ENCODE measurements around the gene NLE1.
"Not testable (repeated sequence)": the region's sequence is repeated elsewhere in the genome, so short reads cannot be mapped to it uniquely, and the experiment has no call there.

The NLE1 gene

GRCh38 chr17:35175638-35176415 is 33.7 kb upstream of the NLE1 start:
- H2AFZ ChIP-seq (ENCODE audit: low read length), result no peak overlapping the region
- H3K79me2 ChIP-seq (ENCODE audit: insufficient read depth, low read length), result no peaks in the 10 kb centered on the region
- H3K9ac ChIP-seq (ENCODE audit: low read depth, low read length, poor library complexity, severe bottlenecking), result no peak overlapping the region
- no peaks in the 10 kb centered on the region for H3K4me1 ChIP-seq (ENCODE audit: insufficient read depth, low read length, poor library complexity, severe bottlenecking)
- no peaks in the 10 kb centered on the region for H3F3A ChIP-seq (ENCODE audit: low read depth)
- no peaks in the 10 kb centered on the region for H3K36me3 ChIP-seq (ENCODE audit: insufficient read depth, low read length)
- H3K27me3 ChIP-seq (ENCODE audit: insufficient read depth, low read length, poor library complexity, severe bottlenecking), result peaks cover 3% of the 10 kb centered on the region
- H3K4me2 ChIP-seq (ENCODE audit: low read depth, low read length, poor library complexity, severe bottlenecking), result no peak overlapping the region
- no peaks in the 10 kb centered on the region for H3K9me2 ChIP-seq (replicated peaks; ENCODE audit: low read depth, low read length)
- no peak for TF ChIP-seq EZH2phosphoT487 (IDR thresholded peaks at IDR 0.05; ENCODE audit: borderline replicate concordance)
- TF ChIP-seq CTCF (conservative IDR thresholded peaks at IDR 0.05; ENCODE audit: low read length), result no peak
- H3K4me3 ChIP-seq (ENCODE audit: low read length, poor library complexity, severe bottlenecking), result no peak overlapping the region
- H3K9me3 ChIP-seq (ENCODE audit: insufficient read depth, low read depth, low read length), result no peaks in the 10 kb centered on the region
- H4K20me1 ChIP-seq (ENCODE audit: insufficient read depth, low read length, poor library complexity, severe bottlenecking), result no peaks in the 10 kb centered on the region

DNA sequence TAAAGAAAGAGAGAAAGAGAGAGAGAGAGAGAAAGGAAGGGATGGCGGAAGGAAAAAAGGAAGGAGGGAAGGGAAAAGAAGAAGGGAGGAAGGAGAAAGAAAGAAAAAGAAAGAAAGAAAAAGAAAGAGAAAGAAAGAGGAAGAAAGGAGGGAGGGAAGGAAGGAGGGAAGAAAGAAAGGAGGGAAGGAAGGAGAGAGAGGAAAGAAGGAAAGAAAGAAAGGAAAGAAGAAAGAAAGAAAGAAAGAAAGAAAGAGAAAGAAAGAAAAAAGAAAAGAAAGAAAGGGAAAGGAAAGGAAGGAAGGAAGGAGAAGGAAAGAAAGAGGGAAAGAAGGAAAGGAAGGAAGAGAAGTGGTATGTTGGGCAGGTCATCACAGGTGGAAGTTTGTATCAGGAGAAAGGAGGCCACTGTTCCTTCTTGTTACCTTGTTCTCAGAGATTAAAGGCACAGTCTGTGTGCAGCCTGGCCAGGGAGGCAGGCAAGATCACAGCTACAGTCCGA is 32.8 kb upstream of the NLE1 start:
- TF ChIP-seq CTCF (conservative IDR thresholded peaks at IDR 0.05; ENCODE audit: low read length), result no peak
- H3K9me3 ChIP-seq (ENCODE audit: insufficient read depth, low read depth, low read length), result no peaks in the 10 kb centered on the region
- no peaks in the 10 kb centered on the region for H3K4me1 ChIP-seq (ENCODE audit: insufficient read depth, low read length, poor library complexity, severe bottlenecking)
- no peaks in the 10 kb centered on the region for H3F3A ChIP-seq (ENCODE audit: low read depth)
- no peak overlapping the region for H2AFZ ChIP-seq (ENCODE audit: low read length)
- H3K27me3 ChIP-seq (ENCODE audit: insufficient read depth, low read length, poor library complexity, severe bottlenecking), result peaks cover 3% of the 10 kb centered on the region
- no peaks in the 10 kb centered on the region for H4K20me1 ChIP-seq (ENCODE audit: insufficient read depth, low read length, poor library complexity, severe bottlenecking)
- H3K4me3 ChIP-seq (ENCODE audit: low read length, poor library complexity, severe bottlenecking), result no peak overlapping the region
- no peaks in the 10 kb centered on the region for H3K9me2 ChIP-seq (replicated peaks; ENCODE audit: low read depth, low read length)
- no peaks in the 10 kb centered on the region for H3K79me2 ChIP-seq (ENCODE audit: insufficient read depth, low read length)
- H3K9ac ChIP-seq (ENCODE audit: low read depth, low read length, poor library complexity, severe bottlenecking), result no peak overlapping the region
- H3K4me2 ChIP-seq (ENCODE audit: low read depth, low read length, poor library complexity, severe bottlenecking), result no peak overlapping the region
- H3K36me3 ChIP-seq (ENCODE audit: insufficient read depth, low read length), result no peaks in the 10 kb centered on the region

DNA sequence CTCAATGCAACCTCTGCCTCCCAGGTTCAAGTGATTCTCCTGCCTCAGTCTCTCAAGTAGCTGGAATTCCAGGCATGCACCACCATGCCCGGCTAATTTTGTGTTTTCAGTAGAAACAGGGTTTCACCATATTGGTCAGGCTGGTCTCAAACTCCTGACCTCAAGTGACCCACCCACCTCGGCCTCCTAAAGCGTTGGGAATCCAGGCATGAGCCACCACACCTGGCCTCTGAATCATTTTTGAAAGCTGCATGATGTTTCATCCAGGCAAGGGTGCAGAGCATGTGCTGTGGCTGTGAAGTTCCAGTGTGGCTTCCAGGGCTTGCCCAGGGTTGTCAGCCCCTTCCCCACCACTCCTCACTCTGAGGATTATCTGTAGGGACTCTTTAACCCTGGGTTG is 30.2 kb upstream of the NLE1 start:
- H4K20me1 ChIP-seq (ENCODE audit: insufficient read depth, low read length, poor library complexity, severe bottlenecking); H3K9ac ChIP-seq (ENCODE audit: low read depth, low read length, poor library complexity, severe bottlenecking); H3K9me3 ChIP-seq (ENCODE audit: insufficient read depth, low read depth, low read length); H3K4me3 ChIP-seq (ENCODE audit: low read length, poor library complexity, severe bottlenecking); H3K4me2 ChIP-seq (ENCODE audit: low read depth, low read length, poor library complexity, severe bottlenecking); H3K27me3 ChIP-seq (ENCODE audit: insufficient read depth, low read length, poor library complexity, severe bottlenecking); H3K9me2 ChIP-seq (replicated peaks; ENCODE audit: low read depth, low read length); H3K79me2 ChIP-seq (ENCODE audit: insufficient read depth, low read length); H3K36me3 ChIP-seq (ENCODE audit: insufficient read depth, low read length); H3F3A ChIP-seq (ENCODE audit: low read depth); H2AFZ ChIP-seq (ENCODE audit: low read length); H3K4me1 ChIP-seq (ENCODE audit: insufficient read depth, low read length, poor library complexity, severe bottlenecking): not testable (repeated sequence)

GRCh38 chr17:35171834-35172233 is 29.7 kb upstream of the NLE1 start:
- TF ChIP-seq EZH2phosphoT487 (IDR thresholded peaks at IDR 0.05; ENCODE audit: borderline replicate concordance) (no peak), CTCF (conservative IDR thresholded peaks at IDR 0.05; ENCODE audit: low read length) (no peak; the same call in 1 of the 2 replicates)
- no peaks in the 10 kb centered on the region for H3K9me3 ChIP-seq (ENCODE audit: insufficient read depth, low read depth, low read length)
- no peak overlapping the region for H2AFZ ChIP-seq (ENCODE audit: low read length)
- no peaks in the 10 kb centered on the region for H3K79me2 ChIP-seq (ENCODE audit: insufficient read depth, low read length)
- no peak overlapping the region for H3K4me3 ChIP-seq (ENCODE audit: low read length, poor library complexity, severe bottlenecking)
- H4K20me1 ChIP-seq (ENCODE audit: insufficient read depth, low read length, poor library complexity, severe bottlenecking), result no peaks in the 10 kb centered on the region
- H3K36me3 ChIP-seq (ENCODE audit: insufficient read depth, low read length), result no peaks in the 10 kb centered on the region
- H3K27me3 ChIP-seq (ENCODE audit: insufficient read depth, low read length, poor library complexity, severe bottlenecking), result peaks cover 3% of the 10 kb centered on the region
- H3K4me1 ChIP-seq (ENCODE audit: insufficient read depth, low read length, poor library complexity, severe bottlenecking), result no peaks in the 10 kb centered on the region
- no peak overlapping the region for H3K9ac ChIP-seq (ENCODE audit: low read depth, low read length, poor library complexity, severe bottlenecking)
- H3F3A ChIP-seq (ENCODE audit: low read depth), result no peaks in the 10 kb centered on the region
- no peak overlapping the region for H3K4me2 ChIP-seq (ENCODE audit: low read depth, low read length, poor library complexity, severe bottlenecking)
- no peaks in the 10 kb centered on the region for H3K9me2 ChIP-seq (replicated peaks; ENCODE audit: low read depth, low read length)

Measured in Loucy (cell line).